ENCODE measurements around the gene REL.

DNA sequence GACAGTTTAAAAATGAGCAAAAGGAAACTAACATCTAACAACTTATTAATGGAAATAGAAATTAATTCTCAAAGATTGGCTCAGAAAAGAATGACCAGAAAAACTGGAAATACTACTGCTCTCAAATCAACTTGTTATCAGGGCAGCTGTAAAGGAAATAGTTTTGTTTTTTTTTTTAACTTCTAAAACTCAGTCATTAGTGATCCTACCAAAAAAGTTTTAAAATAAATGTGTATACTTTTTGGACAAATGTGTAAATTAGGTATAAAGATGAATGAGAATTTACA is 84.1 kb downstream of the REL start:
- TF ChIP-seq, protein P1, sequence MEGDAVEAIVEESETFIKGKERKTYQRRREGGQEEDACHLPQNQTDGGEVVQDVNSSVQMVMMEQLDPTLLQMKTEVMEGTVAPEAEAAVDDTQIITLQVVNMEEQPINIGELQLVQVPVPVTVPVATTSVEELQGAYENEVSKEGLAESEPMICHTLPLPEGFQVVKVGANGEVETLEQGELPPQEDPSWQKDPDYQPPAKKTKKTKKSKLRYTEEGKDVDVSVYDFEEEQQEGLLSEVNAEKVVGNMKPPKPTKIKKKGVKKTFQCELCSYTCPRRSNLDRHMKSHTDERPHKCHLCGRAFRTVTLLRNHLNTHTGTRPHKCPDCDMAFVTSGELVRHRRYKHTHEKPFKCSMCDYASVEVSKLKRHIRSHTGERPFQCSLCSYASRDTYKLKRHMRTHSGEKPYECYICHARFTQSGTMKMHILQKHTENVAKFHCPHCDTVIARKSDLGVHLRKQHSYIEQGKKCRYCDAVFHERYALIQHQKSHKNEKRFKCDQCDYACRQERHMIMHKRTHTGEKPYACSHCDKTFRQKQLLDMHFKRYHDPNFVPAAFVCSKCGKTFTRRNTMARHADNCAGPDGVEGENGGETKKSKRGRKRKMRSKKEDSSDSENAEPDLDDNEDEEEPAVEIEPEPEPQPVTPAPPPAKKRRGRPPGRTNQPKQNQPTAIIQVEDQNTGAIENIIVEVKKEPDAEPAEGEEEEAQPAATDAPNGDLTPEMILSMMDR (IDR thresholded peaks at IDR 0.05; ENCODE audit: borderline replicate concordance, extremely low read depth, low read length, poor library complexity, severe bottlenecking): no peak
- no peak for TF ChIP-seq EZH2 (IDR thresholded peaks at IDR 0.05; ENCODE audit: borderline replicate concordance, low read depth, low read length, severe bottlenecking)

Data from DND-41 (cell line).